ENCODE data around the gene CRK.

The CRK gene

DNA sequence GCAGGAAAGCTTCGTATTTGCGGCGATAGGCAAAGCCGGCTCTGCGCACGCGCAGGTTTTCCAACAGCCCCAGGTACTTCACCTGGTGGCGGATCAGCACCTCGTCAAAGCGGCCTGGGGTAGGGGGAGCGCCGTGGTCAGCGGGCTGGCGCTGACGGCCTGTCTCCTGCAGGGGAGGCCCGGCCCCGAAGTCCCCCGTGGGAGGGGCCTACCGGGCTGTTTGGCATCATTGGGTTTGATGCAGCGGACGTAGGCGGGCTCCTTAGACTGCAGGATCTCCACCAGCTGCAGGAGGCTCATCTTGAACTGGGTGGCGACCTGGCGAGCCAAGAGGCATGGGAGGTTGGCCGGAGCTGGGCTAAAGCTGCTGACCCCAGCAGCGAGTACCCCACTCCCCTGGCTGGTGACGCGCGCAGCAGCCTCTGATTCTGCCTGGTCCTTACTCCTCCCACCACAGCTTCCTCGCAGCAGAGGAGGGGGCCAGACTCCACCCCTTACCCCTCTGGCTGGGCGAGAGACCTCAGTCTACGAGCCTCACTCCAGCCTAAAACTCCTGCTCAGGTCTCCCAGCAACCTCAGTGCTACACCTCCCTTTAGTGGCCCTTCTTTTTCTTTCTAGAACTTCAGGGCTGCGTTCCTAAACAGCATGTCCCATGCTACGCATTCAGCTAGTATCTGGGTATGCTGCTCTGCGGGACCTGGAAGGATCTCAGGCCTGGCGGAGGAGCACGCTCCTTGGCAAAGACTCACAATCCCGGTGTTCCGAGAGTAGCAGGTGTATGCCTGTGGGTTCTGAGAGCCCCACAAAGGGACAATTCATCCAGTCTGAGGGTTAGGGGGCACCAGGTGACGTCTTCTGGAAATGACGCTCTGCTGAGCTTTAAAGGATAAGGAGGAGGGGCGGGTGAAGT is 16.1 kb upstream of the CRK start:
- no peak for TF ChIP-seq CTCF (IDR thresholded peaks at IDR 0.05; ENCODE audit: extremely low read depth, insufficient read depth, missing control alignments)
- no peak for DNase-seq (ENCODE audit: low spot score)
- in situ Hi-C loops (cut with MboI; ENCODE audit: low pct_unique_long_range_greater_than_20kb, low sequenced_read_pairs, unreplicated experiment) = no loop called here

DNA sequence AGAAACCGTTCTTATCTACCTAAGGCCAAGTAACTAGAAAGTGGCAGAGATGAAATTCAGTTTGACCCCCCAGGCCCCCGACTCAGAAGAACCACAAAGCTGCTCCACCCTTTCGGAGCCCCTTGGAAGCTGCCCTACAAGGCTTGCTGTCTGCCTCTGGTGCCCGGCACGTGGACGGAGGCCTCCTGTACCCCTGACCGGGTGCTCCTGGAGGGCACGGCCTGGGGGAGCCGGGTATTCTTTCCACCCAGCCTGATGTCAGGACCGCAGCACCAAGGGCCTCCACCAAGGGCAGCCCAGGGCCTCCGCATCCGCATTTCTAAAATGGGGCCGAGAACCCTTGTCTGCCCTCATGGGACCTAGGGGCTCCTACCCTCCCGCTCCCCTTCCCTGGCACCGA is 15.5 kb upstream of the CRK start:
- TF ChIP-seq CTCF (IDR thresholded peaks at IDR 0.05; ENCODE audit: extremely low read depth, insufficient read depth, missing control alignments) = no peak
- in situ Hi-C loops (cut with MboI; ENCODE audit: low pct_unique_long_range_greater_than_20kb, low sequenced_read_pairs, unreplicated experiment) = no loop called here
- DNase-seq (ENCODE audit: low spot score) = no peak

DNA sequence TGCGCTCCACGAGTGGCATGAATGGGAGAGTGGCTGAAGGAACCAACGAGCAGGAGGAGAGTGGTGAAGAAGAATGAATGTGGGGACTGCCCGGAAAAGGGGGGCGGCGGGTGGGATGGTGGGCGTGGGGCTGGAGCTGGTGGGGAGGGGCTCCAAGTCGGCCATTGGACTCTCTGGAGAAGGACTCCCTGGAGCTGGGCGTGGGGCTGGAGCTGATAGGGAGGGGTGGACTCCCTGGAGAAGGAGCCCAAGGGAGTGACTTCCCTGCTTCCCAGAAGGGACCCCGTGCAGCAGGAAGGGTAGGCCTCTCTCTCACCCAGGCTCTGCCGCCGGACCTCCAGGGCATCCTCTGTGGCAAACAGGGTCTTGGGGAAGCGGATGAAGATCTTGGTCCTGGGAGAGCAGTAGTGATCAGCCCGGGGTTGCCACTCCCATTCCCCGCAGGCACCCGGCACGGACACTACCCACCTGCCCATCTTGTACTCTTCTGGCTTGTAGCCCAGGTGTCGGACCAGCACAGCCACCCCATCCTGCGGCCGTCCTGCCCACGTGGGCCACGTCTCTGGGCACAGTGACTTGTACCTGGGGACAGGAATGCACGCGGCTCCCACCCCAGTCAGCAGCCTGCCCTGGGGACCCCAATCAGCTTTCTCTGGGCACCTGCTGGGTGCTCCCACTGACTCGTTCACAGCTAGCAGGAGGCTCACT is 14.9 kb upstream of the CRK start:
- TF ChIP-seq CTCF (IDR thresholded peaks at IDR 0.05; ENCODE audit: extremely low read depth, insufficient read depth, missing control alignments) = no peak
- DNase-seq (ENCODE audit: low spot score) = no peak
- in situ Hi-C loops (cut with MboI; ENCODE audit: low pct_unique_long_range_greater_than_20kb, low sequenced_read_pairs, unreplicated experiment) = no loop called here

GRCh38 chr17:1470071-1470754 is 14.2 kb upstream of the CRK start:
- DNase-seq (ENCODE audit: low spot score) = no peak
- TF ChIP-seq CTCF (IDR thresholded peaks at IDR 0.05; ENCODE audit: extremely low read depth, insufficient read depth, missing control alignments) = no peak
- in situ Hi-C loops (cut with MboI; ENCODE audit: low pct_unique_long_range_greater_than_20kb, low sequenced_read_pairs, unreplicated experiment) = no loop called here

DNA sequence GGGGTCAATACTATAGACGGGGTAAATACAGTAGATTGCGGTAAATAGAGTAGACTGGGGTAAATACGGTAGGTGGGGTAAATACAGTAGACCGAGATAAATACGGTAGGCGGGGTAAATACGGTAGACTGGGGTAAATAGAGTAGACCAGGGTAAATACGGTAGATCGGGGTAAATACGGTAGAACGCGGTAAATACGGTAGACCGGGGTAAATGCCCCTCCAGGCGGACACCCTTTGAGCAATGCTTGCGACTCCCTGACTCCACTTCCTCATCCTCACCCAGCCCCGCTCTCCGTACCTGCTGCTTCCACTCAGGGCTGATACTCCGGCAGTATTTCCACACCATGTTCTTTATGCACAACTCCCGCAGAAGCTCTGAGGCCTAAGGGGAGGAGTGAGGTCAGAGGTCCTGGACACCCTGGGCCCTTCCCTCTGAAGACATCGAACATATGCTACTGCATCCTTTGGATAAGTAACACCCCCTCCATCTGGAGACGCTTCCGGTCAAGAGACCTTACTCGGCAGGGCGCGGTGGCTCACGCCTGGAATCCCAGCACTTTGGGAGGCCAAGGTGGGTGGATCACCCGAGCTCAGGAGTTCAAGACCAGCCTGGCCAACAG is 13.3 kb upstream of the CRK start:
- in situ Hi-C loops (cut with MboI; ENCODE audit: low pct_unique_long_range_greater_than_20kb, low sequenced_read_pairs, unreplicated experiment) = no loop called here
- no peak for TF ChIP-seq CTCF (IDR thresholded peaks at IDR 0.05; ENCODE audit: extremely low read depth, insufficient read depth, missing control alignments)
- no peak for DNase-seq (ENCODE audit: low spot score)

- no peak for TF ChIP-seq CTCF (IDR thresholded peaks at IDR 0.05; ENCODE audit: extremely low read depth, insufficient read depth, missing control alignments)
- no peak for DNase-seq (ENCODE audit: low spot score)
- in situ Hi-C loops (cut with MboI; ENCODE audit: low pct_unique_long_range_greater_than_20kb, low sequenced_read_pairs, unreplicated experiment) = no loop called here
Measured at GRCh38 chr17:1467898-1468492, 12.0 kb upstream of the CRK start.
